Limb (tissue), 2 donors: ENCODE results near the gene KHNYN.
"Not testable (repeated sequence)": the region's sequence is repeated elsewhere in the genome, so short reads cannot be mapped to it uniquely, and the experiment has no call there.

ENCODE experiments used
- DNase-seq, 2 donors: peaks; one replicate each; pipeline ENCODE4 v3.0.0-alpha.2; 2016; ENCODE audit errors: extremely low spot score in 2 of 2

The KHNYN gene

GRCh38 chr14:24437020-24437735 lies 7.4 kb downstream of the KHNYN start:
- no peak for DNase-seq

- DNase-seq, result no peak
Observed at GRCh38 chr14:24437736-24438067, 7.9 kb downstream of the KHNYN start.

DNA sequence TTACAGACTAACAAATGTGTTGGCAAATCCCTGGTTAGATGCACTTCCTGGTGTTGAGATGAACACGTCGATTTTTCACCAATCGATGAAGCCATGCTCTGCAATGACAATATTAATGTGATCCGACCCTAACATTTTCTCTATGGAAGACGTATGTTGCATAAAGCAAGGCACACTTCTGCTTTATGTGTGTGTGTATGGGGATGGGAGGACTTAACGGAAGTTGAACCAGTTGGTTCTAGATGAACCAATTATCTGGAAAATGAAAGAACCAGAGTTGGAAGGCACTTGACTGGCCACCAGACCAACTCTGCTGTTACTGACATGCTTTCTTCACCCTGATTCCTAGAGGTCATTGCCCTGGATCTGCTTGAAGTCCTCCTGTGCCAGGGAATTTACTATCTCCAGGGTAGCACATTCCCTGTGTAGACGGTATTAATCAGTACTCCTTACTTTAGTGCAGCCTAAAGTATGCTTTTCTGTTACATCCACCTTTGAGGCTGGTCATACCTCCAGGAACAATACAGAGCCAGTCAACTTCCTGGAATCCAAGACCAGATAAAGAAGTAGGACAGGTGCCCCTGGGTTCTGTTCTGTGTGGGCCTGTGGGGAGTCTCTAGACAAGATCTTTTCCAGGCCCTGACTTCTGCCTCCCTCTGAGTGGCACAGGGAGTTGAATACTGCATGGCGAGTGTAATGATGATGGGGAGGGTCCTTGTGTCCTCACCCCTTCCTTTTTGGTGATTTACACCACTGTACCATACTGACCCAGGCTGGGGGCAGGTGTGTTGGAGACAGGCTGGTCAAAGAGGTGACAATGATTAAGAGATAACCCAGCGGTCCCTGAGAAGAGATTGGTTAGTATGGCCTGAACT lies 8.7 kb downstream of the KHNYN start:
- no peak for DNase-seq

DNA sequence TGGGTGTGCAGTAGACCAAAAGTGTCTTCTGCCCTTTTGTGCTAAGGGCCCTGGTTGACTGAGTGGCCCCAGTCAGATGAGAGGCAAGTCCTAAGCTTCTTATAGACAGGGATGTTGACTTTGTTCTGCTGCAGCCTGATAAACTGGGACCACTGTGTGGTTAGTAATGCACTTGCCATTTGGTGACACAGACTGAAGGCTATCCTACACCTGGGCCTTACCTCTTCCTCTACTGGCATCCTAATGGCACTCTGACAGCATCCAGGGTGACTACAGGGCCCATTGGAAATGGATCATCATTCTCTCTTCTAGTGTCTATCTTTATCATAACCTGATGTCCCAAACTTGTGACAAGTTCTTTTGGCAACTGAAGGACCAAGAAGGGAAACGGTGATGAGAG lies 9.5 kb downstream of the KHNYN start:
- DNase-seq, result no peak

GRCh38 chr14:24439830-24440605 lies 10.3 kb downstream of the KHNYN start:
- DNase-seq, result no peak

DNA sequence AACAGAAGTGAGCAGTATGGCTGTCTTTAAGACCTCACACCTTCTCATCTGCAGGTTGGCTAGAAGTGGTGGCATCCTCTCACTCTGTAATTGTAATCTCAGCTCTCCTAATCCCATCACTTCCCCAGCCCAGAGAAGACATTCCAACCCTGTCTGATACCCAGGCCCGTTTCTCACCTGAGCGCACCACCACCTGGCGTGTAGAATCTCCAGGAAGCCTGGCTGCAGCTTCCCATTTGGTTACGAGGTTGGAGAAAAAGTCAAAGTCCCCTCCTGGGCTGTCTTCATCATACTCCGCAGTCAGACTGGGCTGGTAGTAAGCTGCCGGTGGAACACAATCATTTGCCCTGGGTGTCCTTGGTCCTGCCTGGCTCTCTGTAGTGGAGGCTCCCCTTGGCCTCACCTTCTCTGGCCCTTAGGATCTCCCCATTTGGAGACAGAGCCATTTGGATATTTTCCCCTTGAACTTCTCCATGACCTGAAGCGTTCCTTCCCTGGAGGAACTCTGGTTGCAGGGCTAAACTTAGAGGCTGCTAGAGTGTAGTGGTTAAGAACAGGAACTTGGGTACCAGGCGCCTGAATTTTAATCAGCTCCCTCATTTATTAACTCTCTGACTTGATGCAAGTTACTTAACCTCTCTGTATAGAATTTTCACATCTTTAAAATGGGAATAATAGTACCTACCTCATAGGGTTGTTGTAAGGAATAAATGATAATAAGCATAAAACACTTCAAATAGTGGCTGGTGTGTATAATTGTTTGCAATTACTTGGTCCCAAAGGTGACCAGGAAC lies 11.0 kb downstream of the KHNYN start:
- DNase-seq, result no peak

DNA sequence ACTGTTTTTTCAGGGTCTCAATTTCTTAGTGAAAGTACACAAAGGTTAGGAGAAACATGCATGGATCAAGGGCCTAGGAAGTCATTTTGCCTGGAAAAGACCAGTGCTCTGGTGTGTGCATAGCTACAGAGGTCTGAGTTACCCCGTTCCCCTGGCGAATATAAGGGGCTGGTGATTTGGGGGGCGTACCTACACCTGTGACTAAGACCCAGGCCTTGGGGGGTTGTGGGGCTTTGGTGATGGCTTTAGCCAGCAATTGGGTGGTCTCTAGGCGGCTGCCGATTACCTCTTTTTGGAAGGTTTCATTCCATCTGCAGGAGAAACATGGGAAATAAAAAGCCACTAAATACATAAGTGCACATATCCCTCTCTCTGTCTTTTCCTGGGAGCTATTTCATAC lies 11.7 kb downstream of the KHNYN start:
- no peak for DNase-seq

- no peak for DNase-seq
Observed at GRCh38 chr14:24441904-24442239, 12.1 kb downstream of the KHNYN start.

GRCh38 chr14:24442240-24443052 lies 12.7 kb downstream of the KHNYN start, which contains the start of gene SDR39U1:
TSS of gene SDR39U1 (minus strand) at chr14:24442776. CDS start at chr14:24442769, 7 bp downstream.
- peak; percentile 95 to 100 for DNase-seq

DNA sequence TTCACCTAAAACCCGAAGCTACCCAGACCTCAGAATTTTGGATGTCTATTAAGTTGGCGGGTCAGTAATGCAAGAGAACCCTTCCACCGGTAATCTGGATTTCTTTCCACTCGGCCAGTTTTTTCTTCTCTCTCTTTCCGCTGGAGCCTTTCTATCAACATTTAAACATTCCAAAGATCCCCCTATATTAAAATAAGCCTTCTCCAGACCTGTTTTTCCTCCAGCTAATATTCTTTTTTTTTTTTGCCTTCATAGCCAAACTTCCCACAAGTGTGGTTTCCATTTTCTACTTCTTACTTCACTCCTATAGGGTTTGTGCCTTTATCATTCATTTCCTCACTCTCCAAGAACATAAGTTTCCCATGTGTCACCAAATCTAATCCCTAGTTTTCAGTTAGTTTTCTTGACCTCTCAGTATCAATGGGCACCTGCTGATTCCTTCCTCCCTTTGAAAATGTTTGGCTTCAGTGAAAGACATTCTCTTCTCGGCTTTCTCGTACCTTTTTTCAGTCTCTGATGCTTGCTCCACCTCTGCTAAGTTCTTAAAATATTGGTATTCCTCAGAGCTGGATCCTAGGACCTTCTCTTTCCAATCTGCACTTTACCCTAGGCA lies 13.4 kb downstream of the KHNYN start:
- DNase-seq, result no peak

DNA sequence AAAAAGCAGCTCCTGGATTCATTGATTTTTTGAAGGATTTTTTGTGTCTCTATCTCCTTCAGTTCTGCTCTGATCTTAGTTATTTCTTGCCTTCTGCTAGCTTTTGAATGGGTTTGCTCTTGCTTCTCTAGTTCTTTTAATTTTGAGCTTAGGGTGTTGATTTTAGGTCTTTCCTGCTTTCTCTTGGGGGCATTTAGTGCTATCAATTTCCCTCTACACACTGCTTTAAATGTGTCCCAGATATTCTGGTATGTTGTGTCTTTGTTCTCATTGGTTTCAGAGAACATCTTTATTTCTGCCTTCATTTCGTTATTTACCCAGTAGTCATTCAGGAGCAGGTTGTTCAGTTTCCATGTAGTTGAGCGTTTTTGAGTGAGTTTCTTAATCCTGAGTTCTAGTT lies 21.1 kb downstream of the KHNYN start:
- DNase-seq, result not testable (repeated sequence)

- no peak for DNase-seq
Observed at GRCh38 chr14:24456980-24457379, 27.2 kb downstream of the KHNYN start.

GRCh38 chr14:24458736-24459135 lies 29.0 kb downstream of the KHNYN start:
- DNase-seq, result no peak

GRCh38 chr14:24459331-24459730 lies 29.6 kb downstream of the KHNYN start:
- DNase-seq, result no peak

DNA sequence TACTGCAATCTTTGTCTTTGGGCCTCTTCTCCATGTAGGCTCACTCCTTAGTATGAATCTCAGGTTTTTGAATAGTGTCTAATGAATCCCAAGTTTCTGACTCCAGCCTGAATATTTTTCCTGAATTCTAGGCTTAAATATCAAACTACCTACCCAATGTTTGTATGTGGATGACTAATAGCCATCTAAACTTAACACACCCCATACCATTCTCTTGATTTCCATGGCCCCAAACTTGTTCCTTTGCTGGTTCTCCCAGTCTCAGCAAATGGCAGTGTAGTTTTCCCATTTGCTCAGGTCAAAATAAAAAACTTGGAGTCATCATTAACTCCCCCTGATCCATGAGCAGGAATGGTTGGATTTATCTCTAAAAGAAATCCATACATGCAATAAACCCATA lies 31.6 kb downstream of the KHNYN start:
- DNase-seq, result no peak

GRCh38 chr14:24463017-24463883 lies 33.5 kb downstream of the KHNYN start:
- no peak for DNase-seq

GRCh38 chr14:24463884-24464785 lies 34.4 kb downstream of the KHNYN start:
- no peak for DNase-seq

- DNase-seq, result no peak
Observed at GRCh38 chr14:24465368-24465767, 35.6 kb downstream of the KHNYN start.
